GM10266 (cell line): ENCODE results near the gene PARD3B.

Source experiments
- DNase-seq: peaks from one replicate; pipeline ENCODE4 v3.0.0; 2012; ENCODE audit errors: extremely low spot score
- TF ChIP-seq, protein P1 (sequence below): IDR thresholded peaks from 2 replicates; pipeline ENCODE4 v1.5.1; 2012; ENCODE audit warnings: mild to moderate bottlenecking, low read depth; ENCODE audit not compliant: control insufficient read depth, insufficient read depth; ENCODE audit errors: missing control alignments

Gene PARD3B

GRCh38 chr2:204744506-204744905 lies 199.2 kb downstream of the PARD3B start:
- TF ChIP-seq, protein P1, sequence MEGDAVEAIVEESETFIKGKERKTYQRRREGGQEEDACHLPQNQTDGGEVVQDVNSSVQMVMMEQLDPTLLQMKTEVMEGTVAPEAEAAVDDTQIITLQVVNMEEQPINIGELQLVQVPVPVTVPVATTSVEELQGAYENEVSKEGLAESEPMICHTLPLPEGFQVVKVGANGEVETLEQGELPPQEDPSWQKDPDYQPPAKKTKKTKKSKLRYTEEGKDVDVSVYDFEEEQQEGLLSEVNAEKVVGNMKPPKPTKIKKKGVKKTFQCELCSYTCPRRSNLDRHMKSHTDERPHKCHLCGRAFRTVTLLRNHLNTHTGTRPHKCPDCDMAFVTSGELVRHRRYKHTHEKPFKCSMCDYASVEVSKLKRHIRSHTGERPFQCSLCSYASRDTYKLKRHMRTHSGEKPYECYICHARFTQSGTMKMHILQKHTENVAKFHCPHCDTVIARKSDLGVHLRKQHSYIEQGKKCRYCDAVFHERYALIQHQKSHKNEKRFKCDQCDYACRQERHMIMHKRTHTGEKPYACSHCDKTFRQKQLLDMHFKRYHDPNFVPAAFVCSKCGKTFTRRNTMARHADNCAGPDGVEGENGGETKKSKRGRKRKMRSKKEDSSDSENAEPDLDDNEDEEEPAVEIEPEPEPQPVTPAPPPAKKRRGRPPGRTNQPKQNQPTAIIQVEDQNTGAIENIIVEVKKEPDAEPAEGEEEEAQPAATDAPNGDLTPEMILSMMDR = no peak

DNA sequence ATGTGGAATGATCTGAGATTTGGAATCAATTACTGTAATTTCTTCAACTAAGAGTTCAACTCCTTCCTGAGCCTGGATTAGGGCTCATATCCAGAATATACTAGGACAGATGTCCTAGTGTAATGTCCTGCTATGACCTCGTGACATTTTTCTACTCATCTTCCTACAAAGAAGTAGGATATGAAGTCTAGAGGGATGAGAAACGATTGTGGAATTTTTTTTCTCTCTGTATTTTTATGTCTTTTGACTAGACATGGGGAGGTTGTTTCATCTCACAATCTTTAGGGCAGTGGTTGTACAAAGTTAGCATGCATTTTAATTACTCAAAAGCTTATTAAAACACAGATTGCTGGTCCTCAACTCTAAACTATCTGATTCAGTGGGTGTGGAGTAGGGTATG lies 203.0 kb downstream of the PARD3B start:
- no peak for DNase-seq
- TF ChIP-seq, protein P1 = no peak

More at GRCh38 chr2:204744506-204744905, 199.2 kb downstream of the PARD3B start:
- no peak for DNase-seq

GRCh38 chr2:204749319-204749718 lies 204.0 kb downstream of the PARD3B start:
- no peak for DNase-seq

GRCh38 chr2:204750389-204750788 lies 205.1 kb downstream of the PARD3B start:
- TF ChIP-seq, protein P1 = no peak
- no peak for DNase-seq

More at GRCh38 chr2:204749319-204749718, 204.0 kb downstream of the PARD3B start:
- TF ChIP-seq, protein P1 = no peak

GRCh38 chr2:204751472-204751871 lies 206.2 kb downstream of the PARD3B start:
- DNase-seq = no peak
- TF ChIP-seq, protein P1 = no peak

DNA sequence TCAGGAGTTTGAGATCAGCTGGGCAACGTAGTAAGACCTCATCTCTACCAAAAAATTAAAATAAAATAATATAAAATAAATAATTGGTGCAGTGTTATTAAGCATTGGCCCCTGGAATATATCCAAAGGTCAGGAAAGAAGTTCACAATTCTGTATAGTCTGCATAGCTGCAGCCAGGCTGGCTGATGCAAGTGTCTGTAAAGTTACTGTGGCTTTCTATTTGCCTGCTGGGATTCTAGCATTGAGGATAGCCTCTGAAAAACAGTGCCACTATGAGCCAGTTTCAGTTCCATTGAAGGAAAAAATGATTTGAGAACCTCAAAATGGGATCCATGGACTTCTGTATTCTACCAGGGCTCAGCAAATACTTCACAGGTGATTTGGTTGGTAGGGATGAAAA lies 208.6 kb downstream of the PARD3B start:
- DNase-seq = no peak
- TF ChIP-seq, protein P1 = no peak

DNA sequence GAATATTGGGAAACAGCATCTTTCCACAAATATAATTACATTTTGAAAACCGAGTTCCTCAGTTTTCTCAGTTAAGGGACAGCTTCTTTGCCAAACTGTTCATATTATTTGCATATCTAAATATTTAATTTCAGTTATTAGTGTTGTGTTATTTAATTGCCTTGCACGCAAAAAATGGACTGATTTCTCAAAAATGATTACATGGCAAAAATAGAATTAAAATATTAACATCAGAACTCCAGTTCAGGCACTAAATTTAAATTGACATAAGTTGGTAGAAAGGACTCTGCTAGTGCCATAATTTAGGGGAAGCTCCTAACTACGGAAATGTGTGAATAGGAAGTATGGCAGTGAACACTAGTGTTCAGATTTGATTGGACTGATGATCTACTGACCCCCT lies 209.6 kb downstream of the PARD3B start:
- TF ChIP-seq, protein P1 = no peak
- DNase-seq = no peak
